ENCODE results near the gene ATP5MG.
A peak's percentile ranks its signal among the peaks of the same experiment; 100 is the strongest.
"Not testable (repeated sequence)": the region's sequence is repeated elsewhere in the genome, so short reads cannot be mapped to it uniquely, and the experiment has no call there.

ATP5MG gene

GRCh38 chr11:118410055-118410745 lies 8.8 kb downstream of the ATP5MG start:
- no peak for DNase-seq

- no peak for DNase-seq
These were observed 10.1 kb downstream of the ATP5MG start for GRCh38 chr11:118411530-118411929.

GRCh38 chr11:118412921-118413320 lies 11.5 kb downstream of the ATP5MG start:
- no peak for DNase-seq

GRCh38 chr11:118415062-118415738 lies 13.8 kb downstream of the ATP5MG start:
- DNase-seq, result peak; percentile 22

GRCh38 chr11:118415739-118416068 lies 14.3 kb downstream of the ATP5MG start:
- peak; percentile 37 for DNase-seq

GRCh38 chr11:118416900-118417299 lies 15.5 kb downstream of the ATP5MG start:
- DNase-seq, result not testable (repeated sequence)

GRCh38 chr11:118417801-118418200 lies 16.4 kb downstream of the ATP5MG start:
- DNase-seq, result no peak

GRCh38 chr11:118418766-118419165 lies 17.4 kb downstream of the ATP5MG start:
- no peak for DNase-seq

- no peak for DNase-seq
These were observed 26.3 kb downstream of the ATP5MG start for GRCh38 chr11:118427707-118428106.

GRCh38 chr11:118430956-118431355 lies 29.6 kb downstream of the ATP5MG start:
- no peak for DNase-seq

- no peak for DNase-seq
These were observed 32.7 kb downstream of the ATP5MG start for GRCh38 chr11:118434123-118434552.

- DNase-seq, result peak; percentile 17
These were observed 33.3 kb downstream of the ATP5MG start for GRCh38 chr11:118434553-118435289.

- peak; percentile 30 for DNase-seq
These were observed 34.0 kb downstream of the ATP5MG start for GRCh38 chr11:118435290-118435892.

- DNase-seq, result peak; percentile 98
These were observed 34.7 kb downstream of the ATP5MG start, which contains the start of gene KMT2A for GRCh38 chr11:118435893-118436624. Gene KMT2A, plus strand, starts transcription at chr11:118436492. Its CDS starts 21 bp downstream, at chr11:118436513.

- peak; percentile 35 for DNase-seq
These were observed 35.3 kb downstream of the ATP5MG start for GRCh38 chr11:118436639-118437207.

GRCh38 chr11:118437208-118438125 lies 36.1 kb downstream of the ATP5MG start:
- peak; percentile 21 for DNase-seq

- peak; percentile 62 for DNase-seq
These were observed 37.0 kb downstream of the ATP5MG start for GRCh38 chr11:118438314-118438931.

GRCh38 chr11:118439646-118440045 lies 38.2 kb downstream of the ATP5MG start:
- DNase-seq, result peak; percentile 1

GRCh38 chr11:118441770-118442275 lies 40.4 kb downstream of the ATP5MG start:
- no peak for DNase-seq

- no peak for DNase-seq
These were observed 40.9 kb downstream of the ATP5MG start for GRCh38 chr11:118442301-118442700.

Measured in suppressor macrophage treated with lipopolysaccharide for 4 hours (primary cell).